Activated naive CD8-positive, alpha-beta T cell treated with anti-CD3 and anti-CD28 coated beads for 36 hours (primary cell): Measurements from ENCODE around the gene MEGF10. TPM values are rescaled to one million over a fixed set of nuclear protein-coding genes. Genes with fewer than 3 reads are reported as not detected.

Experiments used
- DNase-seq: peaks from one replicate; pipeline ENCODE4 v3.0.0; 2021
- H3K27ac Mint-ChIP-seq: one replicate; pipeline ENCODE4 v1.8.0; 2022; ENCODE audit warnings: mild to moderate bottlenecking, moderate library complexity, mixed read lengths
- H3K27me3 Mint-ChIP-seq: one replicate; pipeline ENCODE4 v1.8.0; 2022; ENCODE audit warnings: mild to moderate bottlenecking, mixed read lengths
- H3K36me3 Mint-ChIP-seq: one replicate; pipeline ENCODE4 v1.8.0; 2021; ENCODE audit warnings: mild to moderate bottlenecking, mixed read lengths
- H3K4me1 Mint-ChIP-seq: one replicate; pipeline ENCODE4 v1.8.0; 2021; ENCODE audit warnings: mixed read lengths
- H3K4me3 Mint-ChIP-seq: one replicate; pipeline ENCODE4 v1.8.0; 2022; ENCODE audit warnings: mild to moderate bottlenecking, moderate library complexity, mixed read lengths
- H3K9me3 Mint-ChIP-seq: one replicate; pipeline ENCODE4 v1.8.0; 2022; ENCODE audit warnings: mixed read lengths
- total RNA-seq, 2 experiments: library from RNA; stranded (reverse); gene quantifications; one replicate each; pipeline ENCODE4 v1.2.3, GENCODE V29; 2021

MEGF10 gene
- total RNA-seq, 2 experiments from 2014 or later, result not detected

GRCh38 chr5:127416906-127417305, 126.3 kb downstream of the MEGF10 start:
- Mint-ChIP-seq H3K9me3 (no peaks in the 10 kb centered on the region), H3K4me3 (no peak overlapping the region), H3K4me1 (no peaks in the 10 kb centered on the region), H3K27ac (no peak overlapping the region), H3K36me3 (no peaks in the 10 kb centered on the region), H3K27me3 (peaks cover 7% of the 10 kb centered on the region)
- DNase-seq, result no peak

GRCh38 chr5:127417528-127417927, 126.9 kb downstream of the MEGF10 start:
- Mint-ChIP-seq H3K27ac (no peak overlapping the region), H3K4me1 (no peaks in the 10 kb centered on the region), H3K27me3 (peaks cover 7% of the 10 kb centered on the region), H3K36me3 (no peaks in the 10 kb centered on the region), H3K9me3 (no peaks in the 10 kb centered on the region), H3K4me3 (no peak overlapping the region)
- DNase-seq, result no peak

DNA sequence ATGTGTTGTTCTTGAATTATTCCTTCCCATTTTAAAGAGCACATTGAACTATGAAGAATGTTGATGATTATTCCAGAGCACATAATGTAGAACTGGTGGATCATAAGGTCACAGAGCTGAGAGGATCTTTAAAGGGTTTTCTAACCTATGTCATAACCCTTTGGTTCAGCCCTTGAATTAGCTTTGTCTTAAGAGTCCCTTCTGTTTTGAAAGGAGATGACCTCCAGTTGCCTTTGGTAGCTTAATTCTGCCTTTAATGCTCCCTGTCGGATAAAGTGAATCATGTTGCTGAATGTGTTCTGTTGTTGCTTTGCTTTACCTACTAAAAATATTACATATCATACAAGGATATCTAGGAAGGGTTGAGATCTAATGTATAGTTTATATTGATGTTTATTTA, 127.8 kb downstream of the MEGF10 start:
- peaks cover 7% of the 10 kb centered on the region for H3K27me3 Mint-ChIP-seq
- peaks cover 1% of the 10 kb centered on the region for H3K4me1 Mint-ChIP-seq
- H3K36me3 Mint-ChIP-seq, result no peaks in the 10 kb centered on the region
- no peak overlapping the region for H3K27ac Mint-ChIP-seq
- no peak for DNase-seq
- H3K4me3 Mint-ChIP-seq, result no peak overlapping the region
- no peaks in the 10 kb centered on the region for H3K9me3 Mint-ChIP-seq

DNA sequence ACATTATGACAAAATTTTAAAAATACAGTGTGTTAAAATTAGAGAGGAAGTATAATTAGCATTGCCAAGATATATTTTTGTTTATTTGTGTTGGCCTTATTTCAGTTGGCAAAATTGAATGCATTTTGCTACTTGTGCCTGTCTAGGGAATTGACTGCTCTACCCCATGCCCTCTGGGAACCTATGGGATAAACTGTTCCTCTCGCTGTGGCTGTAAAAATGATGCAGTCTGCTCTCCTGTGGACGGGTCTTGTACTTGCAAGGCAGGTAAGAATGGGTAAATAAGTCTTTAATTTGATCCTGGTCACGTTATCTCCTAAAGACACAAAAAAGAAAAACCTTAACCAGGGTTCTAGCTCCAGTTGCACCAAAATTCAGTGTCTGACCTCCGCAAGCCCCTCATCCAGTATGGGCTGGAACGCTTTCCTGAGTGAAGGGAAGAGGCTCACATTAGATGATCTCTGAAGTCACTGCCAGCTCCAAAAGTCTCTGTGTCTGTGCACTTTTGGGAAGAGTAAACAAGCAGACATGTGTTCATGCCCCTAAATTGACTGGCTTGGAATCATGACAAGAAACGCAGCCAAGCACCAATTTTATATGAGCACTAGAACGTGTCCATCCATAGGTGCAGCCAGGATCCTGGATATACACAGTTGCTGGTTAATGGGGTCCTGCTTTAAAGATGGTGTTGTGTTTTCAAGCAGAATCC, 128.5 kb downstream of the MEGF10 start:
- no peaks in the 10 kb centered on the region for H3K36me3 Mint-ChIP-seq
- peaks cover 3% of the 10 kb centered on the region for H3K4me1 Mint-ChIP-seq
- no peak for DNase-seq
- H3K9me3 Mint-ChIP-seq, result no peaks in the 10 kb centered on the region
- peaks cover 7% of the 10 kb centered on the region for H3K27me3 Mint-ChIP-seq
- H3K4me3 Mint-ChIP-seq, result no peak overlapping the region
- no peak overlapping the region for H3K27ac Mint-ChIP-seq

GRCh38 chr5:127419683-127420257, 129.2 kb downstream of the MEGF10 start:
- Mint-ChIP-seq H3K4me3 (no peak overlapping the region), H3K27ac (no peak overlapping the region), H3K4me1 (peaks cover 3% of the 10 kb centered on the region), H3K36me3 (no peaks in the 10 kb centered on the region), H3K27me3 (peaks cover 7% of the 10 kb centered on the region), H3K9me3 (no peaks in the 10 kb centered on the region)
- no peak for DNase-seq

DNA sequence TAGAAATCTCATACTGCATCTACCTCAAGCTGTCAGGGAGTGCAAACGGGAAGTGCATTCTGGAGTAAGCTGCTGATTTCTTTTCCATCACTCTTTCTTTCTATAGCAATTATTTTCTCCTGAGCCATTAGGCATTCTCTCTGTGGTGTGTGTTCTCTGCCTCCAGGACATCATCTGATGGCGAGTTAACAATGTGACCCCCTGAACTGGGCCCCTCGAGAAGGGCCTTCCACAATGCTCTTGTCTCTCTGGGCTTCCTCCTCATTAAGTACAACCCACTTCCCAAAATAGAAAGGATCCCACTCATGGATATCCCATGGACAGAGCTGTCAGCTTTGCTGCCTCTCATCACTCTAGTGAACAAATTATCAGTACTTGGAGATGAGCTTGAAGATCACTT, 130.2 kb downstream of the MEGF10 start:
- peaks cover 3% of the 10 kb centered on the region for H3K4me1 Mint-ChIP-seq
- no peak overlapping the region for H3K4me3 Mint-ChIP-seq
- H3K9me3 Mint-ChIP-seq, result no peaks in the 10 kb centered on the region
- no peak overlapping the region for H3K27ac Mint-ChIP-seq
- H3K36me3 Mint-ChIP-seq, result no peaks in the 10 kb centered on the region
- peaks cover 4% of the 10 kb centered on the region for H3K27me3 Mint-ChIP-seq
- DNase-seq, result no peak

DNA sequence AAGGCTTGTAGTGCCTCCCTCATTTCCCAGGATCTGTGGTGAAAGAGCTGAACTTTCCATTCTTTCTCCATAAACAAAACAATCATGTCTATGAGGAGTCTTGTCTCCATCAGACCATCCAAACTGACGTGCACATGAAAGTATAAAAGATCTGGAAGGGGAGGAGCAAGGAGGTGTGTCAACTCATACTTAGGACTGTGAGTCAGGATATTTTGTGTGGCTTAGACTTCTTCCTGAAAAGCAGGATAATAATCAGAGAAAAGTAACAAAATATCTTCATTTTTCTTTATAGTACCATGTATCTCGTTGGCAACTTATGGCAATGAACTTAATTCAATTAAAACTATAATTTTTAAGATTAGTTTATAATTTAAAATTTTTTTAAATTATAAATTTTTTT, 130.9 kb downstream of the MEGF10 start:
- peaks cover 3% of the 10 kb centered on the region for H3K4me1 Mint-ChIP-seq
- H3K9me3 Mint-ChIP-seq, result no peaks in the 10 kb centered on the region
- H3K36me3 Mint-ChIP-seq, result no peaks in the 10 kb centered on the region
- H3K27ac Mint-ChIP-seq, result no peak overlapping the region
- H3K4me3 Mint-ChIP-seq, result no peak overlapping the region
- peaks cover 4% of the 10 kb centered on the region for H3K27me3 Mint-ChIP-seq
- DNase-seq, result no peak

DNA sequence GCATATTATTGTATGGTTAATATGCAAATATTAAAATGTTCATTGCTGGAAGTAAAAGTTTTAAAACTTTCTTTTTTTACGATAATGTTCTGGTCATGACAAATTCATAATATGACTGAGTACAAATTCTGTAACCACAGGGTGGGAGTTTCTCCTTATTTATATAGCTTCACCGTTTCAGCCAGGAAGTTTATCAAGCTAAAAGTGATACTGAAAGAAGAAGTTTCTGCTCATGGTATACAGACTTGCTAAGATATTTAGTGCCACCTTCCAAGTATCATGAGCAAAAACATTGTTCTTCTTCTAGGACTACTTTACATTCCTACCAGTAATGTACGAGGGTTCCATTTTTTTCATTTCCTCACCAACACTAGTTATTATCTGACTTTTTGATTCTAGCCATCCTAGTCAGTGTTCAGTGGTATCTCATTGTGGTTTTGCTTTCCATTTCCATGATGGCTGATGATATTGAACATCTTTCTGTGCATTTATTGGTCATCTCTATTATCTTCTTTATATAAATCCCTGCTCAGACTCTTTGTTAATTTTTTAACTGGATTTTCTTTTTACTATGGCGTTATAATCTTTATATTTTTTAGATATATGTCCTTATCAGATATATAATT, 132.7 kb downstream of the MEGF10 start:
- Mint-ChIP-seq H3K27me3 (peaks cover 4% of the 10 kb centered on the region), H3K27ac (no peak overlapping the region), H3K4me3 (no peak overlapping the region), H3K9me3 (no peaks in the 10 kb centered on the region), H3K36me3 (no peaks in the 10 kb centered on the region), H3K4me1 (peaks cover 3% of the 10 kb centered on the region)
- no peak for DNase-seq

DNA sequence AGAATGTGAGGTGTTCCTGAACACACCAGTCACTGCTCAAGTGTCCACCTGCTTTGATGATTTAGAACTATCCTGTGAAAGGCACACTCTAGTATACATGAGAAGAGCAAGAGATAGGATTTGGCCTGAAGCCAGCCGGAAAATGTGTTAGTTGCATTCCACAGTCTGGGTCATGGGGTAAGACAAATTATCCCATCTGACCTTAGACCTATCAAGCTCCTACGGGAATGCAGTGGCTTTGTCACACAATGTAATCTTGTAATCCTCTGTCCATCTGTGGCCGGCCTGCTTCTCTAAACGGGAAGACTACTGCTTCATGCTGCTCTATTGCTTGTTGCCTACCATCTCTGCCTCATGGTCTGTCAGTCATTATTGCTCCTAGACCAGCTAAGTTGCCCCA, 134.4 kb downstream of the MEGF10 start:
- no peaks in the 10 kb centered on the region for H3K9me3 Mint-ChIP-seq
- peaks cover 9% of the 10 kb centered on the region for H3K27me3 Mint-ChIP-seq
- H3K27ac Mint-ChIP-seq, result no peak overlapping the region
- H3K4me1 Mint-ChIP-seq, result peaks cover 3% of the 10 kb centered on the region
- H3K36me3 Mint-ChIP-seq, result no peaks in the 10 kb centered on the region
- DNase-seq, result no peak
- H3K4me3 Mint-ChIP-seq, result no peak overlapping the region

DNA sequence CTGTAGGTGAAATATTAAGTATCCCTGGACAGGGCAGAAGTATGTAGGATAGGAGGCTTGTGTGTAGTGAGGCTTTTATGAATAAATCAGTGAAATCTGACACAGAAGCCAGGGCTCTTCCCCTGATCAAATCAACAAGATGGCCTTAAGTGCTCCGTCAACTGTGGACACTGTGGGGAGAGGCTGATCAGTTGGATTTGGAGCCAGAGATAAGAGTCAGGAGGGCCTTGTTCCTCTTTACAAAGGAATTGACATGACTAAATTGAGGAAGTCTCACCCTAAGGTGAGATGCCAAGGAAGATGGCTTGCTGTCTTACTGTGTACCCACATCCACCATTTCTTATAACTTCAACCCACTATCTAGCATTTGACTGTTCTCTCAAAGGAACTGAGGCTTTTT, 135.3 kb downstream of the MEGF10 start:
- Mint-ChIP-seq H3K9me3 (no peaks in the 10 kb centered on the region), H3K4me1 (peaks cover 3% of the 10 kb centered on the region), H3K36me3 (no peaks in the 10 kb centered on the region), H3K4me3 (no peak overlapping the region), H3K27ac (no peak overlapping the region), H3K27me3 (peaks cover 6% of the 10 kb centered on the region)
- DNase-seq, result no peak

GRCh38 chr5:127426661-127427060, 136.1 kb downstream of the MEGF10 start:
- H3K9me3 Mint-ChIP-seq, result no peaks in the 10 kb centered on the region
- H3K27me3 Mint-ChIP-seq, result peaks cover 5% of the 10 kb centered on the region

DNA sequence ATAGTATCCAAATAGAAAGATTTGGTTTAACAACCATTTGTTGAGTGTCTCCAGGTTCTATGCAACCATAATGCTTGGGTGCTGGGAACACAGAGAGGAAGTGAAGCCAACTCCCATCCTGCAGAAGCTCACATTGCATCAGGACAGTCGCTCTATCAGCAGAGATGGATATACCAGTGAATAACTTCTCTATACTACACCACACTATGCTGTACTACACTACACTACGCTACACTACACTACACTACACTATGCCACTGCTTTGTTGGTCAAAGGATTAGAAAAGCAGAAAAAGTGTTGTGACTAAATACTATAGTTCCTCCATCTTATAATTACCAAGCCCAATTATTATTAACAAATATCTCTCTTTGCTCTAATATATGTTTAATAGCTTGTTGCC, 137.7 kb downstream of the MEGF10 start:
- Mint-ChIP-seq H3K4me1 (peaks cover 2% of the 10 kb centered on the region), H3K27me3 (peaks cover 5% of the 10 kb centered on the region), H3K9me3 (no peaks in the 10 kb centered on the region), H3K36me3 (no peaks in the 10 kb centered on the region), H3K27ac (no peak overlapping the region), H3K4me3 (no peak overlapping the region)
- no peak for DNase-seq

More at GRCh38 chr5:127426661-127427060, 136.1 kb downstream of the MEGF10 start:
- Mint-ChIP-seq H3K36me3 (no peaks in the 10 kb centered on the region), H3K4me1 (peaks cover 3% of the 10 kb centered on the region), H3K4me3 (no peak overlapping the region), H3K27ac (no peak overlapping the region)
- DNase-seq, result no peak

DNA sequence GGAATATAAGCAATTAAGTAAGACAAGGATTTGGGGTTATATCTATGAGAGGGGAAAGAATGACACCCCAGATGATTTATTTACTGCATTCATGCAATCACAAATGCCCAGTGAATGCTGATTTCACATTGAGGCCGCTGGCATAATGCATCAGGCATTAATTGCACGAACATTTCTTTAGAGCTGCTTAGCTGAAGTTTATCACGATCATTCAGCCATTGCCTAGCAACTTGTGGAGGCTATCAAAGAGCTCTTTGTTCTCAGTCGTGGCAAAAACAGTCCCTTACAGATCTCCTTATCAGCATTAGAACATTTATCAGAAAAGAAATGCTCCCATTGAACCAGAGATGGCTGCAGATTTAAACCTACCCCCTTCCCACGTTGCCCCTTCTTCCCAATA, 138.2 kb downstream of the MEGF10 start:
- Mint-ChIP-seq H3K4me1 (no peaks in the 10 kb centered on the region), H3K27me3 (peaks cover 5% of the 10 kb centered on the region), H3K9me3 (no peaks in the 10 kb centered on the region), H3K27ac (no peak overlapping the region), H3K36me3 (no peaks in the 10 kb centered on the region), H3K4me3 (no peak overlapping the region)
- no peak for DNase-seq

- H3K27me3 Mint-ChIP-seq, result peaks cover 5% of the 10 kb centered on the region
Observed at GRCh38 chr5:127429928-127430327, 139.3 kb downstream of the MEGF10 start.

GRCh38 chr5:127430627-127431026, 140.0 kb downstream of the MEGF10 start:
- H3K36me3 Mint-ChIP-seq, result no peaks in the 10 kb centered on the region
- no peak overlapping the region for H3K27ac Mint-ChIP-seq
- peaks cover 5% of the 10 kb centered on the region for H3K27me3 Mint-ChIP-seq
- H3K4me3 Mint-ChIP-seq, result no peak overlapping the region
- DNase-seq, result no peak
- H3K9me3 Mint-ChIP-seq, result no peaks in the 10 kb centered on the region
- no peaks in the 10 kb centered on the region for H3K4me1 Mint-ChIP-seq

More at GRCh38 chr5:127429928-127430327, 139.3 kb downstream of the MEGF10 start:
- DNase-seq, result no peak
- Mint-ChIP-seq H3K4me1 (no peaks in the 10 kb centered on the region), H3K36me3 (no peaks in the 10 kb centered on the region), H3K9me3 (no peaks in the 10 kb centered on the region), H3K27ac (no peak overlapping the region), H3K4me3 (no peak overlapping the region)
